Endothelial cell of umbilical vein (primary cell): Measurements from ENCODE around the gene SLC35D1. TPM values are rescaled to one million over a fixed set of nuclear protein-coding genes. Genes with fewer than 3 reads are reported as not detected.

Experiments
- BruUV-seq: library from RNA; stranded (reverse); fragments of 400-500 nt; replicated peaks from 2 replicates; lab custom pipeline; 2021; lab: Mats Ljungman, UMichigan
- CTCF ChIA-PET: fragments of 300-600, 350-600 bp; sonication (Branson Sonifier 250); formaldehyde crosslinking; loops from one replicate; lab custom pipeline; 2021; ENCODE audit warnings: antibody characterized with exemption, inconsistent platforms; lab: Charles Lee
- POLR2A ChIA-PET: fragments of 300-600, 350-600 bp; sonication (Branson Sonifier 250); formaldehyde crosslinking; loops from one replicate; lab custom pipeline; 2021; ENCODE audit warnings: antibody characterized with exemption, inconsistent platforms; lab: Charles Lee
- DNase-seq: peaks from one replicate; pipeline ENCODE4 v3.0.0-alpha.2; 2011; ENCODE audit warnings: low read depth, low spot score
- FAIRE-seq: peaks from 2 replicates; lab custom pipeline; 2011; peaks lifted over from hg19 to GRCh38; lab: Jason Lieb, UNC
- H2AFZ ChIP-seq: 2 replicates; pipeline ENCODE4 v1.6.0; 2012; ENCODE audit warnings: low read depth, low read length, control low read depth, inconsistent platforms
- H3K27ac ChIP-seq: 2 replicates; pipeline ENCODE4 v1.5.1; 2011; ENCODE audit warnings: low read depth, mild to moderate bottlenecking, control low read depth, low read length, moderate library complexity; ENCODE audit not compliant: insufficient read depth
- H3K27me3 ChIP-seq, 2 experiments: 2 replicates each; pipeline versions ENCODE4 v1.6.0 to v1.6.1; 2011; ENCODE audit warnings: low read length in 2 of 2, mixed read lengths in 1 of 2; ENCODE audit not compliant: control insufficient read depth in 2 of 2, insufficient read depth in 2 of 2
- H3K36me3 ChIP-seq, 2 experiments: 2 replicates in 1 of 2; 3 replicates in 1 of 2; pipeline ENCODE4 v1.5.1; 2011; ENCODE audit warnings: low read length in 2 of 2, mild to moderate bottlenecking in 1 of 2, moderate library complexity in 1 of 2; ENCODE audit not compliant: control insufficient read depth in 2 of 2, insufficient read depth in 2 of 2; ENCODE audit errors: extremely low read depth in 1 of 2
- H3K4me1 ChIP-seq: 3 replicates; pipeline ENCODE4 v1.5.1; 2011; ENCODE audit warnings: mild to moderate bottlenecking, low read length; ENCODE audit not compliant: control insufficient read depth, insufficient read depth; ENCODE audit errors: extremely low read depth
- H3K4me2 ChIP-seq: 2 replicates; pipeline ENCODE4 v1.6.1; 2011; ENCODE audit warnings: low read length, control low read depth, mixed read lengths; ENCODE audit not compliant: insufficient read depth
- H3K4me3 ChIP-seq, 3 experiments: fragments of 200-600 bp in 1 of 3; sonication (generic), shearing (Covaris generic) in 1 of 3; replicated peaks in 1 of 3; 2 replicates each; pipeline ENCODE4 v1.5.1; 2011 to 2016; ENCODE audit warnings: control low read depth in 3 of 3, low read length in 3 of 3, mild to moderate bottlenecking in 2 of 3, inconsistent platforms in 1 of 3, low read depth in 1 of 3, moderate library complexity in 1 of 3; ENCODE audit not compliant: insufficient read depth in 1 of 3
- H3K79me2 ChIP-seq: 2 replicates; pipeline ENCODE4 v1.6.0; 2012; ENCODE audit warnings: low read length, inconsistent platforms; ENCODE audit not compliant: control insufficient read depth, insufficient read depth
- H3K9ac ChIP-seq: replicated peaks from 2 replicates; pipeline ENCODE3; 2011; ENCODE audit warnings: low read length, control low read depth; ENCODE audit not compliant: insufficient read depth; ENCODE audit errors: extremely low read depth
- H3K9me1 ChIP-seq: replicated peaks from 3 replicates; pipeline ENCODE4 v1.6.0; 2011; ENCODE audit warnings: mild to moderate bottlenecking, low read length; ENCODE audit not compliant: control insufficient read depth, insufficient read depth; ENCODE audit errors: extremely low read depth
- H3K9me3 ChIP-seq: replicated peaks from 2 replicates; pipeline ENCODE4 v1.5.1; 2012; ENCODE audit warnings: low read length, inconsistent platforms; ENCODE audit not compliant: control insufficient read depth, insufficient read depth
- H4K20me1 ChIP-seq: replicated peaks from 2 replicates; pipeline ENCODE3; 2011; ENCODE audit warnings: mild to moderate bottlenecking, low read length; ENCODE audit not compliant: control insufficient read depth, insufficient read depth; ENCODE audit errors: extremely low read depth
- CTCF ChIP-seq, 2 donors: IDR thresholded peaks; 1 replicate in 1 of 2; 2 replicates in 1 of 2; pipeline ENCODE4 v1.5.1; 2011; ENCODE audit warnings: low read length in 2 of 2, mild to moderate bottlenecking in 2 of 2, moderate library complexity in 2 of 2, control low read depth in 1 of 2, inconsistent platforms in 1 of 2, low read depth in 1 of 2; ENCODE audit not compliant: insufficient read depth in 1 of 2; ENCODE audit errors: extremely low read depth in 1 of 2
- EZH2 ChIP-seq: IDR thresholded peaks from 2 replicates; pipeline ENCODE4 v1.6.1; 2012; ENCODE audit warnings: borderline replicate concordance, low read depth, mild to moderate bottlenecking, moderate library complexity, low read length, inconsistent platforms; ENCODE audit not compliant: severe bottlenecking
- FOS ChIP-seq: IDR thresholded peaks from 2 replicates; pipeline ENCODE4 v1.6.1; 2011; ENCODE audit warnings: mild to moderate bottlenecking, low read length, moderate library complexity, borderline replicate concordance; ENCODE audit not compliant: insufficient read depth
- GATA2 ChIP-seq: IDR thresholded peaks from 2 replicates; pipeline ENCODE4 v1.7.0; 2011; ENCODE audit warnings: low read depth, mild to moderate bottlenecking, moderate library complexity, mixed read lengths, low read length; ENCODE audit not compliant: insufficient read length, insufficient read depth
- JUN ChIP-seq: IDR thresholded peaks from 2 replicates; pipeline ENCODE4 v1.6.1; 2011; ENCODE audit warnings: borderline replicate concordance, low read depth; ENCODE audit not compliant: insufficient read length, insufficient read depth
- MAX ChIP-seq: IDR thresholded peaks from 2 replicates; pipeline ENCODE4 v1.6.1; 2011; ENCODE audit not compliant: insufficient read depth, insufficient read length
- MYC ChIP-seq: IDR thresholded peaks from one replicate; pipeline ENCODE4 v1.6.1; 2011; ENCODE audit warnings: mild to moderate bottlenecking, low read depth, low read length
- POLR2A ChIP-seq: IDR thresholded peaks from 2 replicates; pipeline ENCODE4 v1.6.1; 2012; ENCODE audit warnings: low read depth, mild to moderate bottlenecking, control low read depth, low read length
- POLR2AphosphoS5 ChIP-seq: IDR thresholded peaks from 2 replicates; pipeline ENCODE4 v1.6.1; 2012; ENCODE audit warnings: low read depth, mild to moderate bottlenecking, control low read depth, low read length, moderate library complexity; ENCODE audit not compliant: insufficient read depth
- dilution Hi-C: fragments of 300-500 bp; cut with MboI; formaldehyde crosslinking; loops from one replicate; pipeline ENCODE4 v1.15.0; 2019; ENCODE audit warnings: low sequenced_read_pairs; ENCODE audit not compliant: extremely low pct_ligation_motif_present
- intact Hi-C: fragments of 100-400 bp; cut with micrococcal nuclease; formaldehyde crosslinking; loops from one replicate; pipeline ENCODE4 v1.10.0; 2022
- polyA plus RNA-seq, 4 experiments: library from polyadenylated mRNA; depleted of rRNA in 3 of 4; stranded (reverse) in 3 of 4; unstranded in 1 of 4; fragments of >200 nt; gene quantifications; 2 replicates each; pipeline versions ENCODE4 v1.2.1 to v1.2.3, GENCODE V29; 2011 to 2012; ENCODE audit warnings: missing spikeins in 1 of 4
- total RNA-seq: library from RNA; stranded (reverse); gene quantifications from 2 replicates; pipeline ENCODE4 v1.2.3, GENCODE V29; 2021

Gene SLC35D1
- total and polyA plus RNA-seq, 2 donors (not counting 3 experiments of a cell fraction or from before 2014, with no cell fraction given), result 3.5 to 6.6 TPM

- H3K9me1 ChIP-seq, result no peaks in the 10 kb centered on the region
- peaks cover 0 to 2% of the 10 kb centered on the region in 2 experiments for H3K27me3 ChIP-seq
- TF ChIP-seq MAX (no peak), EZH2 (no peak), MYC (no peak), POLR2AphosphoS5 (no peak), JUN (no peak), GATA2 (no peak), FOS (no peak), POLR2A (no peak), CTCF (IDR thresholded peaks at IDR 0.05; ENCODE audit: extremely low read depth in 1 of 2, insufficient read depth in 1 of 2, low read depth in 1 of 2, low read length in 2 of 2) (no peak)
- H3K36me3 ChIP-seq, result no peaks in the 10 kb centered on the region
- H3K4me2 ChIP-seq, result no peak overlapping the region
- ChIA-PET POLR2A (no interaction called here), CTCF (no interaction called here)
- dilution Hi-C loops (no loop called here), intact Hi-C loops (no loop called here)
- no peaks in the 10 kb centered on the region for H3K79me2 ChIP-seq
- BruUV-seq, result no TSS peak
- H3K4me1 ChIP-seq, result no peaks in the 10 kb centered on the region
- no peak overlapping the region for H2AFZ ChIP-seq
- no peaks in the 10 kb centered on the region for H3K9me3 ChIP-seq
- H3K4me3 ChIP-seq, result no peak overlapping the region
- no peak for DNase-seq
- no peak for FAIRE-seq
- H3K9ac ChIP-seq, result no peak overlapping the region
- no peak overlapping the region for H3K27ac ChIP-seq
- no peaks in the 10 kb centered on the region for H4K20me1 ChIP-seq
These were observed 31.4 kb upstream of the SLC35D1 start for GRCh38 chr1:67085326-67085725.
